Endodermal cell (in vitro differentiated cells): ENCODE data around the gene RUNX1. TPM values are rescaled to one million over a fixed set of nuclear protein-coding genes. Genes with fewer than 3 reads are reported as not detected.

Experiments used
- DNase-seq: peaks from one replicate; pipeline ENCODE4 v3.0.0-alpha.2; 2017
- H3K27ac ChIP-seq: 2 replicates; pipeline ENCODE4 v1.5.1; 2013; ENCODE audit warnings: mild to moderate bottlenecking, low read depth, low read length, moderate library complexity
- H3K27me3 ChIP-seq: 2 replicates; pipeline ENCODE4 v1.6.1; 2013; ENCODE audit warnings: mild to moderate bottlenecking, low read length, moderate library complexity; ENCODE audit not compliant: insufficient read depth, control insufficient read depth, poor library complexity, severe bottlenecking
- H3K36me3 ChIP-seq: 2 replicates; pipeline ENCODE4 v1.7.0; 2013; ENCODE audit warnings: mild to moderate bottlenecking, low read length, moderate library complexity; ENCODE audit not compliant: control insufficient read depth, insufficient read depth
- H3K4me1 ChIP-seq: one replicate; pipeline ENCODE4 v1.7.0; 2013; ENCODE audit warnings: low read length; ENCODE audit not compliant: control insufficient read depth, insufficient read depth
- H3K4me3 ChIP-seq: 2 replicates; pipeline ENCODE4 v1.5.1; 2013; ENCODE audit warnings: mild to moderate bottlenecking, low read length, moderate library complexity
- H3K9ac ChIP-seq: 2 replicates; pipeline ENCODE4 v1.6.1; 2013; ENCODE audit warnings: mild to moderate bottlenecking, low read length, moderate library complexity; ENCODE audit not compliant: poor library complexity, severe bottlenecking; ENCODE audit errors: extremely low read depth
- H3K9me3 ChIP-seq: 2 replicates; pipeline ENCODE4 v1.6.1; 2013; ENCODE audit warnings: mild to moderate bottlenecking, low read length, moderate library complexity; ENCODE audit not compliant: control insufficient read depth
- H3K27ac Mint-ChIP-seq: 2 replicates; pipeline ENCODE4 v1.8.0; 2020; ENCODE audit warnings: mixed read lengths
- H3K27me3 Mint-ChIP-seq: 2 replicates; pipeline ENCODE4 v1.8.0; 2021; ENCODE audit warnings: mild to moderate bottlenecking, mixed read lengths; ENCODE audit not compliant: insufficient read depth
- H3K36me3 Mint-ChIP-seq: 2 replicates; pipeline ENCODE4 v1.8.0; 2020; ENCODE audit warnings: low read depth, mixed read lengths
- H3K4me1 Mint-ChIP-seq: 2 replicates; pipeline ENCODE4 v1.8.0; 2020; ENCODE audit warnings: mixed read lengths
- H3K4me3 Mint-ChIP-seq: 2 replicates; pipeline ENCODE4 v1.8.0; 2020; ENCODE audit warnings: mild to moderate bottlenecking, moderate library complexity, mixed read lengths
- H3K9me3 Mint-ChIP-seq: 2 replicates; pipeline ENCODE4 v1.8.0; 2020; ENCODE audit warnings: mild to moderate bottlenecking, mixed read lengths
- CTCF ChIP-seq: fragments of 200-600 bp; sonication (generic); conservative IDR thresholded peaks from 2 replicates; pipeline ENCODE4 v1.5.0; 2021; ENCODE audit warnings: antibody characterized with exemption, mild to moderate bottlenecking
- WGBS, 2 experiments: methylation state at CpG; one replicate each; pipeline versions ENCODE4 v1.1.5 to v1.1.7; 2013; ENCODE audit warnings: missing lambda C conversion rate in 2 of 2, mixed read lengths in 1 of 2; ENCODE audit not compliant: insufficient coverage in 1 of 2, insufficient read length in 1 of 2; 5-methylcytosine and 5-hydroxymethylcytosine counted together
- total RNA-seq, 2 donors: library from RNA; stranded (reverse); fragmentation: NEBNext Ultra II Directional in 1 of 2; extraction: Animal tissue kit (Norgen Biotek cat#: 25700) in 1 of 2; gene quantifications; 2 replicates in 1 of 2; 3 replicates in 1 of 2; pipeline ENCODE4 v1.2.1, GENCODE V29; 2021

Gene RUNX1
- total RNA-seq, 2 donors from 2014 or later, result 0.31 to 2.8 TPM

- H3K27me3 Mint-ChIP-seq, result no peaks in the 10 kb centered on the region
- no peak for TF ChIP-seq CTCF
- Histone ChIP-seq H3K36me3 (no peaks in the 10 kb centered on the region), H3K9me3 (no peaks in the 10 kb centered on the region), H3K4me3 (no peak overlapping the region), H3K4me1 (no peaks in the 10 kb centered on the region), H3K27me3 (no peaks in the 10 kb centered on the region), H3K9ac (no peak overlapping the region), H3K27ac (no peak overlapping the region)
- DNase-seq, result no peak
- no peaks in the 10 kb centered on the region for H3K9me3 Mint-ChIP-seq
- no peak overlapping the region for H3K4me3 Mint-ChIP-seq
- no peaks in the 10 kb centered on the region for H3K36me3 Mint-ChIP-seq
- H3K4me1 Mint-ChIP-seq, result peaks cover 10% of the 10 kb centered on the region
- H3K27ac Mint-ChIP-seq, result no peak overlapping the region
- 100% methylated on average over 1 of the region's 1 CpG; no CpG with 5 or more reads in 1 of the 2 experiments for WGBS, 2 experiments
These were observed 124.2 kb downstream of the RUNX1 start for GRCh38 chr21:34924771-34925419.

DNA sequence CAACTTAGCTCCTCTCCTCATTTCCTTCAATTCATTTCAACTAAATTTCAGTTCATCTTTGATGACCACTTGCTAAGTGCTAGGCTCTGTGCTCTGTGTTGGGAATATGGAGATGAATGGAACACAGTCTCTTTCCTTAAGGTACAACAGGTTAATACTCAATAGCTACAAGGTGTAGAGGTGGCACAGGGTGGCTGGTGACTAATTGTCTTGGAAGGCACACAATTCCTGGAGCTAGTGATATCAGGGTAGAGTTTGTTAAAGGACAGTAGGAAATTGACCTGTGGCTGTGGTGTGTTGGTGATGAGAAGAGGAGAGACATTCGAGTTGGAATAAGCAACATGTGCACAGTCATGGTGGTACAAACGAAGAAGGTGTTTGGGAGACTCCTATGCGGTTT is 124.9 kb downstream of the RUNX1 start:
- Mint-ChIP-seq H3K27me3 (no peaks in the 10 kb centered on the region), H3K36me3 (no peaks in the 10 kb centered on the region), H3K27ac (no peak overlapping the region), H3K4me1 (peaks cover 10% of the 10 kb centered on the region), H3K9me3 (no peaks in the 10 kb centered on the region), H3K4me3 (no peak overlapping the region)
- Histone ChIP-seq H3K4me1 (no peaks in the 10 kb centered on the region), H3K27me3 (no peaks in the 10 kb centered on the region), H3K9me3 (no peaks in the 10 kb centered on the region), H3K4me3 (no peak overlapping the region), H3K27ac (no peak overlapping the region), H3K9ac (no peak overlapping the region), H3K36me3 (no peaks in the 10 kb centered on the region)
- DNase-seq, result no peak
- no peak for TF ChIP-seq CTCF
- WGBS, 2 experiments, result 90 to 95% methylated on average over 2 to 3 of the region's 3 CpGs

GRCh38 chr21:34923626-34924025 is 125.5 kb downstream of the RUNX1 start:
- Mint-ChIP-seq H3K4me3 (no peak overlapping the region), H3K27ac (no peak overlapping the region), H3K9me3 (no peaks in the 10 kb centered on the region), H3K4me1 (peaks cover 10% of the 10 kb centered on the region), H3K36me3 (no peaks in the 10 kb centered on the region), H3K27me3 (no peaks in the 10 kb centered on the region)
- H3K9me3 ChIP-seq, result no peaks in the 10 kb centered on the region
- no peak overlapping the region for H3K27ac ChIP-seq
- WGBS, 2 experiments, result 96 to 97% methylated on average over 4 of the region's 4 CpGs
- no peaks in the 10 kb centered on the region for H3K27me3 ChIP-seq
- H3K9ac ChIP-seq, result no peak overlapping the region
- no peak overlapping the region for H3K4me3 ChIP-seq
- TF ChIP-seq CTCF, result no peak
- no peaks in the 10 kb centered on the region for H3K36me3 ChIP-seq
- no peak for DNase-seq
- H3K4me1 ChIP-seq, result no peaks in the 10 kb centered on the region
